NCI-H187 treated with DMSO at 0.1 percent for 48 hours (cell line): Measurements from ENCODE around the gene ULK3.

Experiments used
- DNase-seq: peaks from one replicate; lab custom pipeline; 2025; lab: John Stamatoyannopoulos, UW

ULK3 gene

DNA sequence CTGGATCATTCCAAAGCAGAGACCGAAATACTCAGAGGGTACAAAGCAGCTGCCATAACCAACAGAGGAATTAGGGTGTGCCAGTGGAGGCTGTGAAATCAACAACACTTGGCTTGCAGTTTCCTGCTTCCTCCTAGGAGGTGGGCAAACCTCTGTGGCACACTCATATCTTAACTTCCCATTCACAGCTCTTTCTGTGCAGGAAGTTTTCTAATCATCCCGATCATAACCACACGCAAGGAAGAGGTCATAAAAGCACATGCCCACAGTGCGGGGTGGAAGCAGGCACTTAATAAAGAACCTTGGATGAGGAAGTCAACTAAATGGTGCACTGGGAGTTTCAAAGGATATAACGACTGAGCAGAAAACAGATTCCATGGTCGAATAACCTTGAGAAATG is 25.1 kb upstream of the ULK3 start:
- DNase-seq = no peak

DNA sequence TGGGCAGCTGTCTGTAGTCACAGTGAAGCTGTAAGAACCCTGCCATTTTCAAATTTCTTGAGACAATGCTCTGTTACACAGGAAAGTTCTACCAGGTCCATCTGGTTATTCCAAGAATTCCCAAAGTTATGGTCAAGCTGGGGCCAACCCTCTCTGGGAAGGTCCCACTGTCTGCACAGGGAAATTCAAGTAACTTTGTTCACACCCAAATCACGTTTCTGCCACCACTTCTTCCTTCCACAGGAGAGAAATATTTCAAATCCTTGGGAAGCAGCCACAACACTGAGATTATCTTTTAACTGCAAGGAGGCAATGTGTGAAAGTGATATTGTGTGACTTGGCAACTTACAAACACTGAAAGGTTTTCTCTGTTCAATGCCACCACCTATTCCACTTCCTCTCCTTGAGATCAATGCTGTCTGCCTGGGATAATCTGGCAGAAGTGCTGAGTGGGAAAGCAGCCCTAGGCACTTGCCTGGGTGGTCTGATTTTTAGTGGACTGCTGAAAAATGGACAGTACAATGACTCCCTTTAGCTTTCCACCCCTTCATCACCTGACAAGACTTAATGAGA is 24.6 kb upstream of the ULK3 start:
- DNase-seq = no peak

DNA sequence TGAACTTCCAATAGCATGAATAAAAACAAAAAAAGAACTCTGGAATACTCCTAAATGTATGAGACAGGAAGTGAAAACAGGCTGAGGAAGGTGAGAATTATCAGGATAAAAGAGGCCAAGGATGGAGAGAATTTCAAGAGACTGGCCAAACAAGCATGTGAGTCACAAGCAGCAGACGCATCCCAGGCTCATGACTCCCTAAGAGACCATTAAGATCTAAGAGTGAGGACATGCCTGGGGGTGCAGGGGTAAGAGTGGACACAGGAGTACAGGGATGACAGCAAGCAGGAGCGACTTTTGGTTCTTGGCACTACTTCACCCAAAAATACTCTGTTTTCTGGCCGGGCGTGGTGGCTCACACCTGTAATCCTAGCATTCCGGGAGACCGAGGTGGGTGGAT is 23.1 kb upstream of the ULK3 start:
- no peak for DNase-seq

DNA sequence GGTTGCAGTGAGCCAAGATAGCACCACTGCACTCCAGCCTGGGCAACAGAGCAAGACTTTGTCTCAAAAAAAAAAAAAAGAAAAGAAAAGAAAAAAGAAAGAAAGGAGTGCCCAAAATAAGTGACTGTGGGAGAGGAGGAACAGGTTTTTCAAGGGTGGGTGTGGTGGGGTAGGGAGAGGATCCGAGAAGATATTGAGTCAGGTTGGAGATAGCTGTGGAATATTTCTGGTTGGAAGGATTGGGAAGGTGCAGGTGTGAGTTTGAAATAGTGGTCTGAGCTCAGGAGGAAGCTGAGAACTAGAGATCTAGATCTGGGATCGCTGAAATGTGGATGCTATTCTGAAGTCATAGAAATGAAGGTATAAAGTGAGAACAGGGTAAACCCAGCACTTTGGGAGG is 22.4 kb upstream of the ULK3 start:
- DNase-seq = no peak

DNA sequence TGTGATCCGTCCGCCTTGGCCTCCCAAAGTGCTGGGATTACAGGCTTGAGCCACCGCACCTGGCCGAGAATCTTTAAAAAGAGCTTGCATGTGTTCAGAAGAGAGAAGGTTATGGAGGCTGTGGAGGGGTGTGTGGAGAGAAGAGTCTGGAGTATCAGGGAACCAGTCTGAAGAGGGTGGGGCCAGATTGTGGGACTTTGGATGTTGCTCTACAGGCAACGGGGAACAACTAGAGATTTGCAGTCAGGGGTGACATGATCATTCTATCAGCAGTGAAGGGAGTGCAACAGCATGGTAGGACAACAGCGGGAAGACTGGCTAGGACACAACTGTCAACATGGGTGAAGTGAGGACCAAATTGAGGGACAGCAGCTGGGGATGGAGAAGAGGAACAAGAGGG is 21.3 kb upstream of the ULK3 start:
- DNase-seq = no peak

DNA sequence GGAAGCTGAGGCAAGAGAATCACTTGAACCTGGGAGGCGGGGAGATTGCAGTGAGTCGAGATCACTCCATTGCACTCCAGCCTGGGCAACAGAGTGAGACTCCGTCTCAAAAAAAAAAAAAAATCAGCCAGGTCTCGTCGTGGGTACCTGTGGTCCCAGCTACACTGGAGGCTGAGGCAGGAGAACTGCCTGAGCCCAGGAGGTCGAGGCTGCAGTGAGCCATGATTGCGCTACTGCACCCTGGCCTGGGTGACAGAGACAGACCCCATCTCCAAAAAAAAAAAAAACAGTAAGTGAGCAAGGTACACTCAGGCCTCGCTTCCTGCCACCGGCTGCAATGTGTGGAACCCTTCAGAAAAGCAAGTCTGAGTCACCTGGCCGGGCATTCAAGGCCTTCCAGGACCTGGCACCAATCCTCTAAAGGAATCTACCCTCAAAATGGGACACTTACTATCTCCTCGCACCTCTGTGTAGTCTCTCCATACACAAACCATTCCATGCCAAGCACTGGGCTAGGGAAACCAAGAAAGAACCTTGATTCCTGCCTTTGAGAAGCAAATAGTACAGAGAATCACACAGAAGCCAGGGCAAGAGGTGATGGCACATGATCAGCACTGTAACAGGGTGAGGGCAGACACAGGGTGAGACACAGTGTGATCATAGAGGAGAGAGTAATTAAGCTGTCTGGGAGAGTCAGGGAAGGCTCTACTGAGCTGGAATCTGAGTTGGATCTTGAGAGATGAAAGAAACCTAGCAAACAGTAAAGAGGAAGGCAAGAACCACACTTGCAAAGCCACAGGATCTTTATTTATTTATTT is 20.5 kb upstream of the ULK3 start:
- no peak for DNase-seq

DNA sequence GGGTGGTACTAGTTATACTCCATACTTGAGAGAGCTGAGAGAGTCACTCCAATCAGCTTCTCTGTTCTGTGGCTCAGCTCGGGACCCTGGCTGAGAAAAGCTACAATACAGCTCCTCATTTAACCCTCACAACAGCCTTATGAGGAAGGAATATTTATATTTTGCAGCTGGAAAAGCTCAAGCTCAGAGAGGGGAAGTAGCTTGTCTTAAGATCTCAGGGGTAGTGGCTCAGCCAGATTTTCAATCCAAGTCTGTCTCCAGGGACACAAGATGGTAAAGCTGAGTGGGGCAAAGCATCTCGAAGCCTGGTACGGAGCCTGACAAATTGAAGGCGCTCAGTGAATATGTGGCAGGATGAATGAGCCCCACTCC is 15.4 kb upstream of the ULK3 start:
- no peak for DNase-seq

DNA sequence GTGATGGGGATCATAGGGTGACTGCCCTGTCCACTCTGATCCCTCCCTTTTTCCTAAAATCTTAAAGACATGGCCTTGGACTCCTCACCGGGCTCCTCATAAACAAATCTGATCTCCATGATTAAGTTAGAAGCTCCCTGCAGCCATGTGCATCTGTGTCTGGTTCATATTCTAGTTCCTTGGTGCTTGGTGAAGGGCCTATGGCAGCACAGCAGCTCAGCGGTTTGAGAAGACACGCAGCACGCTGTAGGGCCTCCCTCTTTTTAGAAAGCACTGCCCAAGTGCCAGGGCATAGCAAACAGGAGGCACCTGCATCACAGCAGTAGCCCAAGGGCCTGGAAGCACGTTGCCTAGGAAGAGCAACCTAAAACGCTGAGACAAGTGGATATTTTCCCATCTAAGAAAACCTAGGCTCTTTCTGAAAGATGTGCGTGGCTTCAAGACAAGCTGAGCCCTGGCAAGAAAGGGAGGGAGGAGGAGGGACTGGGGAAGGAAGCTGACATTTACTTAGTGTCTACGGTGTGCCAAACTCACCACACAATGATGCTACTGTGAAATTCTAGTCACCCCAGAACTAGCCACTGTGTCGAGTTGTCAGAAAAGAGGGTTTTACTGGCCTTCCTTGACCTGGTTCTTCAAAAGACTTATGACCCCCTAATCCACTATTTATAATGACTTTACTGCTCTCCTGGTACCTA is 14.9 kb upstream of the ULK3 start:
- no peak for DNase-seq

DNA sequence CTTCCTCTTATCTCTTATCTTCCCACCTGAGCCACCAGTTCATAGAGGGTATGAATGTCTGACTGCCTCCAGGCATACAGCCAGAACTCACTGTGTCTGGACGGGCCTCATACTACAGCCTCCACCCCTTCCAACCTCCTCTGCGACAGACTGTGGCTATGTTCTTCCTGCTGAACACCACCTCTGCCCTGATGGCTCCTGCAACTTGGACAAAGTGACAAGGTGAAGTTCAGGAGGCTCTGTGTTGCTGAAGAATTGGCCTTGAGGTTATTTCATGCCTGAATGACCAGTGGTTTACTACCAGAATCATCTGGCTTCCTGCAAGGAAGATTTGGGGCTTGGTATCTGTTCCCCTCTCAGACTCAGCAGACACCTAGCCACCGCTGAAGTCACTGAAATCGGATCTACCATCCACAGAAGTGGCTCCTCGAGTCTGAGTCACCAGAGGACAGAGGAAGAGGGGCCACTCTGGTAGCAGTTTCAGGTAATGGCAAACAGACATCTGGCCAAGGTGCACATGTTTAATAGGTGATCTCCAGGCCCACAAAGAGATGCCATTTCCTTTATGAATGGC is 14.2 kb upstream of the ULK3 start:
- DNase-seq = no peak

DNA sequence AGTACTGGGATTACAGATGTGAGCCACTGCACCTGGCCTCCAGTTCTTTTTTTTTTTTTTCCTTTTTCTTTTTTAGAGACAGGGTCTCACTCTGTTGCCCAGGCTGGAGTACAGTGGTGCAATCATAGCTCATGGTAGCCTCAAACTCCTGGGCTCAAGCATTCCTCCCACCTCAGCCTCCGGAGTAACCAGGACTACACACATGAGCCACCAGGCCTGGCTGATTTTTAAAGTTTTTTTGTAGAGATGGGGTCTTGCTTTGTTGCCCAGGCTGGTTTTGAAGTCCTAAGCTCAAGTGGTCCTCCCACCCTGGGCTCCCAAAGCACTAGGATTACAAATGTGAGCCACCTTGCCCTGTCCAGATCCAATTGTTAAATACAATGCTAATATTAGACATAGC is 13.6 kb upstream of the ULK3 start:
- DNase-seq = no peak

DNA sequence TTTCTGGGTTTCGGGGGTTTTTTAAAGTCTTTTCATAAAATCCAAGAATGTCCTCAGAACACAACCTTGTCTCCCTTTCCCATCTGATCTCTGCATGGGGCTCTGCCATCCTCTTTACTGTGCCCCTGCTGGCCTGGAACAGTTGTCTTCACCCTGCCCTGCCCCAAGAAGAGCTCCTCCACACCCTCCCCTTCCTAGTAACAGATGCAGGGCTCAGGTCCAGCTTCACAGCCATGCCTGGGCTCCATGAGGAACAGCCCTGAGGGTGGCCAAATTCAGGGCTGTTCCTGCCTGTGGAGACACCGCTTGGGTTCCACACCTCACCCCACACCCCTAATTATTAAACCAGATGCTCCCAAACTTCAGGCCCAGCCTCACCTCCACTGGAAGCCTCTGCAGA is 12.9 kb upstream of the ULK3 start:
- no peak for DNase-seq

DNA sequence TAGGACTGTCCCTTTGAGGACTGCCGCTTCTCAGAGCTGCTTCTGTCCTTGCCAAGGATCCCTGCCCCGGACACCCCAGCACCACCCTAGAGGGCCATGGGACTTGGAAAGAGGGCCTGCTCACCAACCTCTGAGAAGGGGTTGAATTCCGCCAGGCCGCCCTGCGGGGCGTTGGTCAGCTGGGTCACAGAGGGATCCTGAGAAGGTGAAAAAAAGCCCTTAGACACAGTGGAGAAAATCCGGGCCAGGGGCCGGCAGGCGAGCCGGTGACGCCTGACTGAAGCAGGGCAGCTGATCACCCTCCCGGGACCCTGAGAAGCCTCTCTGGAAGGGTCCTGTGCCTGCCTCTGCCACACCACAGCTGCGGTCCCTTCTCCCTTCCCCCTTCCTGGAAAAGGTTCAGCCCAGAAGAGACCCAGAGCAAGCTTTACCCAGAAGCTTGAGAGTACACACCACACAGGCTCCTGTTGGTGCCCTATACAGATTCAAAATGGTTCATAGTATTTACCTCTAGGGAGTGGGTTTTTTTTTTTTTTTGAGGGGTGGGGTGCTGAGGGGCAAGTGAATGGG is 11.6 kb upstream of the ULK3 start:
- DNase-seq = no peak

DNA sequence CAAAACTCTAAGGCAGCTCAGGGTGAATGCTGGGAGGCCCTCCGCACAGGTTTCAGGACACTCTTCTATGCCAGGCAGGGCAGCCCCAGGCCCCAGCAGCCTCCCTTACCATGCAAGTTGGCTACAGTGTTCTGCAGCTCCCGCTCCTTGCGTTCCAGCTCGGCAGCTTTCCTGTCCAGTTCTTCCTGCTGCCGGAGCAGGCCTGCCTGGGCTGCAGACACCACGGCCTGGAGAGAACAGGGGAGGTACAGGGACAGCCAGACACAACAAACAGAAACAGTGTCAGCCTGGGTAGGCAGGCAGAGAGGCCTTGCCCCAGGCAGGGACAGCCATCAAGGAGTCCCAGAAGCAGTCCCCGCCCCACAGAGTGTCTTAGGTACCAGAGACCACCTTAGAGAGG is 9.0 kb upstream of the ULK3 start:
- no peak for DNase-seq

DNA sequence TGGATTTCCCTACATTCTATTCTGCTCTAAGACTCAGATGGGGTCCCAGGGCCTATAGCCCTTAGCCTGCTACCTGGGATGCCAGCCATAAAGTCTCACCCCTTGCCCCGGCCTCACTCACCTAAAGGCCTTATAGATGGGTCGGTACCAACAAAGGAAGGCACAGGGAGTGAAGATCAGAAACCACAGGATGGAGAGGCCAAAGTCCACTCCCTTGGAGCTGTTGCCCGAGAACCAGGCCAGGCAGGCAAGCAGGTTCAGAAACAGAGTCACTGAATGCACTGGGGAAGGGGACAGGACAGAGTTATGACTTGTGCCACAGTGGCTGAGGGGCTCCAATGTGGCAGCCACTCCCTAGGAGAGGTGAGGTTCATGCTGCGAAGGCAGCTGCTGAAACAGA is 7.4 kb upstream of the ULK3 start:
- DNase-seq = no peak

DNA sequence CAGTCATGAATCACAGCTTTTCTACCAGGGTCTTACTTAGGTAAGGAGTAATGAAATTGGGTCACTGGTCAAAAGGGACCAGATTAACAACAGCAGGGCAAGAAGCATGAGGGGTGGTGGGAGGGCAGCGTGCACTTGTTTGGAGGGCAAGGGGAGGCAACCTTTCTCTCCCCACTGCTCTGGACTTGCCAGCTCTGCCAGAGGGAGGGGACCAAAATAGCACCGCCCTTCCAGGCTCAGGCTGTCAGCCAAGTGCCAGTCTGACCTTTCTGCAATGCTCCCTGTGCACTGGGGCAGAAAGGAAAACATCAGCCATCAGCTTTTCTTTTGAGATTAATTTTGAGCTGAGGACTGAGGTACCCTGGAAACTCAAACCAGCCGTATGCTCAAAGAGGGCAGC is 4.5 kb upstream of the ULK3 start:
- no peak for DNase-seq

DNA sequence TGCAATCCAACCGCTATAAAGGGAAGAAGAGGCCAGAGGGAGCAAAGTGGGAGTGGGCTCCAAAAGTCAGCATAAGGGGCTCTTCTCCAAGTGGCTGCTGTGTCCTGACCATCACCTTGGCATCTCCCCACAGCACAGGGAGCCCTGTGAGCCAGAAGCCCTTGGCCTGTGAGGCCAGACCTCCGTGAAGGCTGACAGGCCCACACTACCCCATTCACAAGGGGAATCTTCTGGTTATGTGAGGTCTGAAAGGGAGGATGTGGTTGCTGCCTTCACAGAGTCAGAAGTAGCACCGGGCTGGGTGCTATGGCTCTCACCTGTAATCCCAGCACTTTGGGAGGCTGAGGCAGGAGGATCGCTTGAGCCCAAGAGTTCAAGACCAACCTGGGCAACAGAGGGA is 2.6 kb upstream of the ULK3 start:
- no peak for DNase-seq

DNA sequence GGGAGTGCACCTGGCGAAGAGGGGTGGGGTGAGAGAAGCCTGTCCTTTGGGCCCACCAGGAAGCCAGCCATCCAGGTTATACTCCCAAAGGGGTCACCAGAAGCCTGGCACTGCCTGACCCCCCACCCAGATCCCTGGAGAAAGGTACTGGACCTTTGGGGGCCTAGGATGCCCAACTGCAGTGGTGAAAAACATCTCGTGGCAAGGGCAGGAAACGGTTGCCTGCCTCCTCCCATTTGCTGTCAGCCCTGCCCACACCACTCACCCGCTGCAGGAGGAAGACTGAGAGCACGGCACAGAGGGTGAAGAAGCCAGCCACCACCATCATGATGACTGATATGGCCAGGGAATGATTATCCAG is 2.2 kb upstream of the ULK3 start:
- no peak for DNase-seq

DNA sequence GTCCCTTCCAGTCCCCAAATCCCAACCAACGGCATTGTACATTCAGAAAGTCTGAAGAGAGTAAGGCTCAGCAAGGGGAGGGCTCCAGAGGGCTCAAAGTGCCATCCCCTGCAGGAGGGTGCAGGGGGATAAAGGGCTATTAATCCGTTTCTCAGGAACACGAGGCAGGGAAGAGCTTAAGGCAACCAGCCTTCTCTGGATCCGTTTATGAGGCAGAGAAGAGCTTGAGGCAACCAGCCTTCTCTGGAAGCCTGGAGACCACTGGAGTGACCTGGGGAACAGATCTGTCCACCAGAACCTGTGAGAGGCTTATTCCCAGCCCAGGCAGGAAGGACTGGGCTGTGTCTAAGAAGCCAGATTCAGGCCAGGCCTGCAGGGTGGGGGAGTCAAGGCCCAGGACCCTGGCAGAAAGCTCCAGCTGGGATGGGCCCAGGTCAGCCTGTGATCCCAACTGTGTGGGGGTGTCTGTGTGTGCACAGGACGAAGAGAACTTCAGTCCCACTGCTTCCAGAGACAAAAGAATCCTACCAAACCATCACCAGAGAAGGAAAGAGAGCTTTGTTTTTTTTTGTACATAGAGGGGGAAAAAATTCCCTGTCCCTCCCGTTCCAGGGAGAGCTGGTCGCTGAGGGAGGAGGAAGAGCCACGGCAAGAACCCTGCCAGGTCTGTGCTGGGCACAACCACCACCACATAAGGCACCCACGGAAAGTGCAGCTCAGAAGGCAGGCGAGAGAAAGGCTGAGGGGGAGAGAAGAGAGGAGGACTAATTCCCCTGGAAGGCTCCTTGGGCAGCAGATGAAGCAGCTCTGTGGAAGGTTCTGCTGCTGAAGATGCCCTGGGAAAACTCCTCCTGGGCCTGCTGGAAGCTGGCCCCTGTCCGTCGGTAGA is 1.6 kb upstream of the ULK3 start:
- no peak for DNase-seq

DNA sequence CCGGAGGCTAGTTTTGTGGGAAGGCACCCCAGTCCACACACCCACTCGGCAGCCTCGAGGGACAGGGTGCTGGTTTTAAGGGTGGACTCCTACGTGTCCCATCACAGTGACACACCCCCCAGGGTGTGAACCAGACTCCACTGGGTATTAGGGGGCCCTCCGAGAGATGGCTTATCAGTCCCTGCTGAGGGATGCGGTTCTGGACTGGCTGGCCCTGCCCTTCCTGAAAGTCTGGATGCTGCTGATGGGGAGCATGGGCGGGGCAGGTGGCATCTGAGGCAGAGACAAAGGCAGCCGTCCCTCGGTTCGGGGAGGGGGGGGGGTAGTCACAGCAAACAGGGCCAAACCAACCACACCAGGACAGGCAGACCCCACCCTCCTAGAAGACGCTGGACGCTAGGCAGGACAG is 939 bp upstream of the ULK3 start:
- no peak for DNase-seq

DNA sequence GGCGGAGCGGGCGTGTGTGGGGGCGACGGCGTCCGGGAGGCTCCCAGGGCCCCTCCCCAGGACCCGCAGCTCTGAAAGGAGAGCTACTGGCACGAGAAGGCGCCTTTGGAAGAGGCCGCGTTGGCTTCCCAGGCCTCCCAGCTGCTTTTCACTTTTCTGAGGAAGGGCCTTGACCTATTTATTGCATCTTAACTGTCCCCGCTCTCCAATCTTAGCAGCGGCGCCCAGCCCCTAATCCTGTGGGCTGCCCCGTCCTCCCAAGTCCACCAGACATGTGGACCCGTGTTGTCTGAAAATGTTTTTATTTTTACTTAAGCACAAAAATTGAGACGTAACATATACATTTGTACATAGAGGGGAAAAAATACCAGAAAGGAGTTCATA is 481 bp upstream of the ULK3 start:
- no peak for DNase-seq

DNA sequence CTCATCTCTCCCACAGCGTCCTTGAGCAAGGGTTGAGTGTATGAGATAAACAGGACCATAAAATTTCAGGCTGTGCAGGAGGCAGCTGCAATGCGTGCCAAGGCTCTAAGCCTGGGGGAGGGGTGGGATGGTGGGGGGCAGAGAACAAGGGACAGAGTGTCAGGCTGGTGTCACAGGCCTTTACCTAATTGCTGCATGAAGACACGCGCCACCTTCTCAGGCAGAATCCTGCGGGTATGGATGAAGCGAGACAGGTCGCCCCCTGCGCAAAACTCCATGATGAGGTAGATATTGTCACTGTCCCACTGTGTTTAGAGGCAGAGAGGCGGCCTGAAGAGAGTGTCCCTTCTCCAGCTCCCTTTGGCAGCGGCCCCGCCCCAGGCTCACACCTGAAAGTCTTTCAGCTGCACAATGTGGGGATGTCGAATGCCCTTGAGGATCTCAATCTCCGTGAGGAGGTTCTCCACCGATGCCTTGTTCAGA is 1.0 kb downstream of the ULK3 start:
- no peak for DNase-seq
